ENCODE measurements around the gene SPACA6. TPM values are rescaled to one million over a fixed set of nuclear protein-coding genes. Genes with fewer than 3 reads are reported as not detected.

The SPACA6 gene
- total and polyA plus RNA-seq, 9 of the 15 experiments (the other 6 are each of a cell fraction or from before 2014, with no cell fraction given): 1.3 to 17.3 (median 6.2) TPM

GRCh38 chr19:51647318-51647717 is 45.8 kb upstream of the SPACA6 start:
- in situ Hi-C loops (cut with MboI) (no loop called here), intact Hi-C loops (cut with micrococcal nuclease) (no loop called here)
- no peak overlapping the region for H3K27ac ChIP-seq (ENCODE audit: extremely low read depth, low read depth, low read length)
- ATAC-seq (no peak), FAIRE-seq (no peak), DNase-seq (ENCODE audit: extremely low read depth in 1 of 4, low spot score in 3 of 4) (no peak)
- peaks cover 20 to 44% of the 10 kb centered on the region in 2 experiments for H3K27me3 ChIP-seq (ENCODE audit: control insufficient read depth in 2 of 2, insufficient read depth in 2 of 2, low read length in 2 of 2)
- H3K4me1 ChIP-seq (replicated peaks in 1 of 2; ENCODE audit: control insufficient read depth in 2 of 2, insufficient read depth in 2 of 2, low read length in 2 of 2): peaks cover 0 to 7% of the 10 kb centered on the region in 2 experiments; a peak in 3 of 5 replicates
- no peak overlapping the region for H2AFZ ChIP-seq (ENCODE audit: low read depth, low read length)
- no peak overlapping the region for H3K4me3 ChIP-seq
- no peaks in the 10 kb centered on the region for H3K79me2 ChIP-seq (ENCODE audit: control insufficient read depth, insufficient read depth, low read length)
- no TSS peak for BruUV-seq (replicated peaks)
- POLR2A ChIA-PET: interaction anchor here (0.7 kb wide), 1 partner anchor 161 kb away, joined by 3 read pairs; no protein-coding TSS in a partner anchor
- no peak overlapping the region for H3K4me2 ChIP-seq (ENCODE audit: insufficient read depth, low read length)
- CTCF ChIA-PET (ENCODE audit: low intra/inter-chr PET ratio): no interaction called here
- no peak overlapping the region for H3K9ac ChIP-seq (ENCODE audit: insufficient read depth in 1 of 2, low read depth in 2 of 2, low read length in 2 of 2)
- H3K9me3 ChIP-seq (replicated peaks; ENCODE audit: control insufficient read depth, insufficient read depth, low read depth, low read length): no peaks in the 10 kb centered on the region
- 18% methylated on average over 6 of the region's 6 CpGs for WGBS (ENCODE audit: insufficient coverage, low coverage, missing lambda C conversion rate)
- H3K9me1 ChIP-seq (ENCODE audit: control insufficient read depth, insufficient read depth, low read length): no peaks in the 10 kb centered on the region
- no peaks in the 10 kb centered on the region for H3K36me3 ChIP-seq (ENCODE audit: control insufficient read depth, insufficient read depth, low read length)
- TF ChIP-seq ZFP91 (CRISPR knock-in tag; IDR thresholded peaks at IDR 0.05): no peak
- peak; percentile 58 for TF ChIP-seq RBM25 (IDR thresholded peaks at IDR 0.05; ENCODE audit: low read depth, low read length, severe bottlenecking)
- TF ChIP-seq KDM1A (IDR thresholded peaks at IDR 0.05): peak in 1 of 2 experiments; percentile 37; a peak in 1 of 4 replicates
- peak; percentile 33 for TF ChIP-seq ZFP36 (IDR thresholded peaks at IDR 0.05; ENCODE audit: low read depth, low read length, partially characterized antibody)
- TF ChIP-seq KLF13 (tag; IDR thresholded peaks at IDR 0.05; ENCODE audit: borderline replicate concordance, low read depth): no peak
- no peak for TF ChIP-seq CEBPZ (IDR thresholded peaks at IDR 0.05; ENCODE audit: borderline replicate concordance, low read depth, low read length)
- TF ChIP-seq BCOR (IDR thresholded peaks at IDR 0.05): peak; percentile 63
- no peaks in the 10 kb centered on the region for H4K20me1 ChIP-seq (replicated peaks; ENCODE audit: control insufficient read depth, insufficient read depth, low read length)
